T47D (cell line): ENCODE measurements around the gene ANKRD6.

ENCODE experiments used
- DNase-seq, 2 experiments: peaks; one replicate each; pipeline versions ENCODE4 v3.0.0 to v3.0.0-alpha.2; 2011 to 2012; ENCODE audit warnings: low read depth in 1 of 2, low spot score in 1 of 2
- JUND ChIP-seq: IDR thresholded peaks from 2 replicates; pipeline ENCODE4 v1.6.1; 2012; ENCODE audit warnings: low read depth
- in situ Hi-C: cut with HindIII; loops from 2 replicates; pipeline ENCODE4 v1.10.0; 2016; ENCODE audit warnings: low sequenced_read_pairs, low pct_unique_long_range_greater_than_20kb

The ANKRD6 gene

GRCh38 chr6:89553431-89553830, 120.5 kb downstream of the ANKRD6 start:
- no peak for DNase-seq
- in situ Hi-C loops: no loop called here
- no peak for TF ChIP-seq JUND

- TF ChIP-seq JUND: no peak
- no peak for DNase-seq
- in situ Hi-C loops: no loop called here
Observed at GRCh38 chr6:89554106-89554505, 121.2 kb downstream of the ANKRD6 start.

GRCh38 chr6:89555031-89555430, 122.1 kb downstream of the ANKRD6 start:
- no peak for DNase-seq
- no peak for TF ChIP-seq JUND
- in situ Hi-C loops: no loop called here

GRCh38 chr6:89555806-89556205, 122.9 kb downstream of the ANKRD6 start:
- in situ Hi-C loops: no loop called here
- TF ChIP-seq JUND: no peak
- no peak for DNase-seq

GRCh38 chr6:89559487-89559886, 126.5 kb downstream of the ANKRD6 start:
- DNase-seq: peak in 1 of 2 experiments; percentile 36
- no peak for TF ChIP-seq JUND
- in situ Hi-C loops: no loop called here

GRCh38 chr6:89562093-89562973, 129.4 kb downstream of the ANKRD6 start:
- DNase-seq: no peak
- TF ChIP-seq JUND: no peak
- in situ Hi-C loops: no loop called here

- in situ Hi-C loops: no loop called here
- TF ChIP-seq JUND: no peak
- no peak for DNase-seq
Observed at GRCh38 chr6:89563866-89564265, 130.9 kb downstream of the ANKRD6 start.

- in situ Hi-C loops: no loop called here
- no peak for DNase-seq
- TF ChIP-seq JUND: no peak
Observed at GRCh38 chr6:89564752-89565427, 131.9 kb downstream of the ANKRD6 start.

- in situ Hi-C loops: no loop called here
- no peak for TF ChIP-seq JUND
- no peak for DNase-seq
Observed at GRCh38 chr6:89566008-89566800, 133.3 kb downstream of the ANKRD6 start.

GRCh38 chr6:89566930-89567629, 134.1 kb downstream of the ANKRD6 start:
- in situ Hi-C loops: no loop called here
- TF ChIP-seq JUND: no peak
- DNase-seq: no peak

- no peak for TF ChIP-seq JUND
- in situ Hi-C loops: no loop called here
- DNase-seq: no peak
Observed at GRCh38 chr6:89567630-89568390, 134.9 kb downstream of the ANKRD6 start.
